ENCODE results near the gene AP1G2. TPM values are rescaled to one million over a fixed set of nuclear protein-coding genes. Genes with fewer than 3 reads are reported as not detected.

The AP1G2 gene
- total and polyA plus RNA-seq, 2 of the 13 experiments (the other 11 are each of a cell fraction or from before 2014, with no cell fraction given) = 96.9 to 611 TPM

GRCh38 chr14:23555882-23556699 lies 11.5 kb downstream of the AP1G2 start, which contains the start of gene THTPA (continued):
- TF ChIP-seq ZBTB33 (CRISPR knock-in tag; IDR thresholded peaks at IDR 0.05) (peak; percentile 80), ZNF709 (CRISPR knock-in tag; IDR thresholded peaks at IDR 0.05) (peak; percentile 97), IRX3 (CRISPR knock-in tag; IDR thresholded peaks at IDR 0.05; ENCODE audit: borderline replicate concordance, low read depth) (peak; percentile 95; the same call in 1 of the 2 replicates), TBX3 (IDR thresholded peaks at IDR 0.05; ENCODE audit: borderline replicate concordance) (peak; percentile 56; the same call in 1 of the 2 replicates), AHR (CRISPR knock-in tag; IDR thresholded peaks at IDR 0.05) (peak; percentile 99), ATRX (CRISPR knock-in tag; IDR thresholded peaks at IDR 0.05; ENCODE audit: borderline replicate concordance) (peak; percentile 18; the same call in 1 of the 2 replicates), THAP11 (CRISPR knock-in tag; IDR thresholded peaks at IDR 0.05) (peak; percentile 98), SNAPC2 (CRISPR knock-in tag; IDR thresholded peaks at IDR 0.05) (peak; percentile 99), CCAR2 (optimal IDR thresholded peaks at IDR 0.05; ENCODE audit: low read depth, low read length) (no peak), ZNF10 (CRISPR knock-in tag; IDR thresholded peaks at IDR 0.05; ENCODE audit: borderline replicate concordance, low read depth) (peak; percentile 95; the same call in 1 of the 2 replicates), ZNF784 (CRISPR knock-in tag; IDR thresholded peaks at IDR 0.05; ENCODE audit: borderline replicate concordance) (peak; percentile 99), SNAI1 (CRISPR knock-in tag; IDR thresholded peaks at IDR 0.05; ENCODE audit: borderline replicate concordance) (peak; percentile 98), MIER2 (CRISPR knock-in tag; IDR thresholded peaks at IDR 0.05) (peak; percentile 88), POGZ (CRISPR knock-in tag; IDR thresholded peaks at IDR 0.05) (peak; percentile 94), NR0B2 (CRISPR knock-in tag; IDR thresholded peaks at IDR 0.05) (peak; percentile 98), ZKSCAN5 (CRISPR knock-in tag; IDR thresholded peaks at IDR 0.05) (peak; percentile 86), ZNF570 (CRISPR knock-in tag; IDR thresholded peaks at IDR 0.05; ENCODE audit: borderline replicate concordance) (0 out of 2 replicates have a peak, but pooled peaks have one; percentile 40), TSC22D2 (CRISPR knock-in tag; IDR thresholded peaks at IDR 0.05; ENCODE audit: borderline replicate concordance) (peak; percentile 97), MAX (IDR thresholded peaks at IDR 0.05) (no peak), NFIC (IDR thresholded peaks at IDR 0.05; ENCODE audit: low read length) (no peak), ZSCAN12 (CRISPR knock-in tag; IDR thresholded peaks at IDR 0.05) (no peak; the same call in none of the 2 replicates), PHB2 (IDR thresholded peaks at IDR 0.05; ENCODE audit: partially characterized antibody) (no peak), ZBTB2 (CRISPR knock-in tag; IDR thresholded peaks at IDR 0.05; ENCODE audit: low read depth) (peak; percentile 98), KLF13 (CRISPR knock-in tag; IDR thresholded peaks at IDR 0.05) (peak; percentile 99)
